Right lobe of liver (tissue), 6 donors: Measurements from ENCODE around the gene MAPK14. TPM values are rescaled to one million over a fixed set of nuclear protein-coding genes. Genes with fewer than 3 reads are reported as not detected.

Experiments used
- ATAC-seq, 4 donors: fragments of 200-7000 bp; cut with Tn5 transposase; one replicate each; pipeline ENCODE4 v1.9.1; 2020; ENCODE audit warnings: mild to moderate bottlenecking in 4 of 4, moderate library complexity in 4 of 4
- DNase-seq, 3 donors: peaks; one replicate each; pipeline ENCODE4 v3.0.0-alpha.2; 2020
- H3K27ac ChIP-seq, 3 donors: fragments of 200-600 bp; one replicate each; pipeline ENCODE4 v1.8.0; 2022
- H3K27me3 ChIP-seq, 2 donors: fragments of 200-600 bp; one replicate each; pipeline ENCODE4 v1.8.0; 2022
- H3K36me3 ChIP-seq, 4 donors: fragments of 200-600 bp; sonication (generic) in 1 of 4; one replicate each; pipeline versions ENCODE4 v1.5.1 to v1.8.0; 2017 to 2022; ENCODE audit warnings: control low read depth in 1 of 4
- H3K4me1 ChIP-seq, 4 donors: fragments of 200-600 bp; sonication (generic) in 1 of 4; one replicate each; pipeline versions ENCODE4 v1.5.1 to v1.8.0; 2017 to 2022; ENCODE audit warnings: control low read depth in 1 of 4
- H3K4me3 ChIP-seq, 3 donors: fragments of 200-600 bp; one replicate each; pipeline ENCODE4 v1.8.0; 2022
- H3K9me3 ChIP-seq, 4 donors: fragments of 200-600 bp; sonication (generic) in 1 of 4; one replicate each; pipeline versions ENCODE4 v1.5.1 to v1.8.0; 2017 to 2022; ENCODE audit warnings: control low read depth in 1 of 4
- POLR2A ChIP-seq: fragments of 450-650 bp; IDR thresholded peaks from one replicate; pipeline ENCODE4 v1.6.1; 2017; ENCODE audit warnings: antibody characterized with exemption, mild to moderate bottlenecking
- WGBS: methylation state at CpG from one replicate; pipeline ENCODE4 v1.1.6; 2018; ENCODE audit warnings: low coverage, low lambda C conversion rate; ENCODE audit not compliant: insufficient coverage; ENCODE audit errors: missing lambda C conversion rate; 5-methylcytosine and 5-hydroxymethylcytosine counted together
- intact Hi-C, 2 donors: fragments of 100-400 bp; cut with DNase I; formaldehyde crosslinking; loops; one replicate each; pipeline versions ENCODE4 v1.11.2 to v1.14.1; 2022
- total RNA-seq, 6 experiments: library from RNA; depleted of rRNA in 2 of 6; stranded (reverse); fragments of >200 nt in 2 of 6; fragmentation: NEBNext Ultra II Directional in 3 of 6; extraction: Animal tissue kit (Norgen Biotek cat#: 25700) in 3 of 6; gene quantifications; one replicate each; pipeline versions ENCODE4 v1.1.0 to v1.2.4, GENCODE V29; 2016 to 2023
- TF ChIP-seq, protein P1 (sequence below), 4 donors: fragments of 200-600 bp in 3 of 4; fragments of 450-650 bp in 1 of 4; IDR thresholded peaks; one replicate each; pipeline versions ENCODE4 v1.5.1 to v1.8.0; 2016 to 2022; ENCODE audit warnings: antibody characterized with exemption in 4 of 4, mild to moderate bottlenecking in 2 of 4
- donor health status: DM: no; HTN: yes; CAD: no.
- donor health status: DM: no; HTN: no; CAD: no.
- donor health status: DM: no; HTN: no; CAD: no.
- donor health status: DM: no; HTN: yes; CAD: no.
- donor health status: DM: no; HTN: yes; CAD: no.

MAPK14 gene
- total RNA-seq, 6 experiments from 2014 or later: 37.9 to 53.3 (median 45.3) TPM

DNA sequence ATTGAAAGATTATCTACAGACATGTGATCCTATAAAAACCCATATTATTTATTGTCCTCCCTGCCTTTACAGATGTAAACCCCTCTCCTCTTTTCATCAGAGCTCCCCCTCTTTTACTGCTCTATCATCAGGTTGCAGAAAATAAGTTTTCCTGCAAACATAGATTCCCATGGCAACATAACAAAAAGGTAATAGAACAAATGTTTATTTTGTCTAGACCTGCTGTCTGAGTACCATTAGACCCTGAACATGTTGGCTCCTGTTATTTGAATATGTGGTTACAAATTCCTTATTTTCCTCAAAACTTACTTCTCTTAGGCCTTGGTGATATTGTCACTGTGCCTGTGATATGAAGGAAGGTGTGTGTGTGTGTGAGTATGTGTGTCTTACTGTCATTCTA, 11.5 kb downstream of the MAPK14 start:
- Histone ChIP-seq H3K4me3 (no peak overlapping the region), H3K4me1 (peaks cover 0 to 42% (median 8%) of the 10 kb centered on the region in 4 donors), H3K27me3 (no peaks in the 10 kb centered on the region), H3K27ac (no peak overlapping the region), H3K36me3 (no peaks in the 10 kb centered on the region), H3K9me3 (no peaks in the 10 kb centered on the region)
- TF ChIP-seq, protein P1, sequence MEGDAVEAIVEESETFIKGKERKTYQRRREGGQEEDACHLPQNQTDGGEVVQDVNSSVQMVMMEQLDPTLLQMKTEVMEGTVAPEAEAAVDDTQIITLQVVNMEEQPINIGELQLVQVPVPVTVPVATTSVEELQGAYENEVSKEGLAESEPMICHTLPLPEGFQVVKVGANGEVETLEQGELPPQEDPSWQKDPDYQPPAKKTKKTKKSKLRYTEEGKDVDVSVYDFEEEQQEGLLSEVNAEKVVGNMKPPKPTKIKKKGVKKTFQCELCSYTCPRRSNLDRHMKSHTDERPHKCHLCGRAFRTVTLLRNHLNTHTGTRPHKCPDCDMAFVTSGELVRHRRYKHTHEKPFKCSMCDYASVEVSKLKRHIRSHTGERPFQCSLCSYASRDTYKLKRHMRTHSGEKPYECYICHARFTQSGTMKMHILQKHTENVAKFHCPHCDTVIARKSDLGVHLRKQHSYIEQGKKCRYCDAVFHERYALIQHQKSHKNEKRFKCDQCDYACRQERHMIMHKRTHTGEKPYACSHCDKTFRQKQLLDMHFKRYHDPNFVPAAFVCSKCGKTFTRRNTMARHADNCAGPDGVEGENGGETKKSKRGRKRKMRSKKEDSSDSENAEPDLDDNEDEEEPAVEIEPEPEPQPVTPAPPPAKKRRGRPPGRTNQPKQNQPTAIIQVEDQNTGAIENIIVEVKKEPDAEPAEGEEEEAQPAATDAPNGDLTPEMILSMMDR (IDR thresholded peaks at IDR 0.05): no peak
- TF ChIP-seq POLR2A: no peak
- ATAC-seq (peak in 1 of 4 donors; percentile 60), DNase-seq (no peak)
- intact Hi-C loops: no loop called here

DNA sequence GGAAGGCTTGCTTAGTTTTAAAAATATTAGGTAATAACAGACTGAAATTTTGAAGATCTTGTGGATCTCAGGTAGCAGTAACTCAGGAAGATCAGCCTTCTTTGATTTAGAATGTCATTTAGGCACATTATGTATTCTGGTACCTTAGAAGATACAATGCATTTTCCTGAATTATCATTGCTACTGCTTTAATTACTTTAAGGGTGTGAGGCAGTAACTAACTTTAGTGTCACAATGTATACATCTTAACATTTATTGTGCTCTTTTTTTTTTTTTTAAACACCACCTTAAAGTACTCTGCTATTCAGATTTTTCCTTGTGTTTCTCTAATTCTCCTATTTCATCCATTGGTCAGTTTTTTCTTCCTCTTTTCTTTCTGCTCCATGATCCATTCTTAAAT, 13.3 kb downstream of the MAPK14 start:
- intact Hi-C loops: no loop called here
- Histone ChIP-seq H3K36me3 (no peaks in the 10 kb centered on the region), H3K27me3 (no peaks in the 10 kb centered on the region), H3K9me3 (no peaks in the 10 kb centered on the region), H3K4me1 (peaks cover 0 to 27% (median 8%) of the 10 kb centered on the region in 4 donors), H3K27ac (no peak overlapping the region), H3K4me3 (no peak overlapping the region)
- no peak for TF ChIP-seq POLR2A
- TF ChIP-seq, protein P1 (IDR thresholded peaks at IDR 0.05): no peak
- no peak for DNase-seq
- ATAC-seq: no peak

DNA sequence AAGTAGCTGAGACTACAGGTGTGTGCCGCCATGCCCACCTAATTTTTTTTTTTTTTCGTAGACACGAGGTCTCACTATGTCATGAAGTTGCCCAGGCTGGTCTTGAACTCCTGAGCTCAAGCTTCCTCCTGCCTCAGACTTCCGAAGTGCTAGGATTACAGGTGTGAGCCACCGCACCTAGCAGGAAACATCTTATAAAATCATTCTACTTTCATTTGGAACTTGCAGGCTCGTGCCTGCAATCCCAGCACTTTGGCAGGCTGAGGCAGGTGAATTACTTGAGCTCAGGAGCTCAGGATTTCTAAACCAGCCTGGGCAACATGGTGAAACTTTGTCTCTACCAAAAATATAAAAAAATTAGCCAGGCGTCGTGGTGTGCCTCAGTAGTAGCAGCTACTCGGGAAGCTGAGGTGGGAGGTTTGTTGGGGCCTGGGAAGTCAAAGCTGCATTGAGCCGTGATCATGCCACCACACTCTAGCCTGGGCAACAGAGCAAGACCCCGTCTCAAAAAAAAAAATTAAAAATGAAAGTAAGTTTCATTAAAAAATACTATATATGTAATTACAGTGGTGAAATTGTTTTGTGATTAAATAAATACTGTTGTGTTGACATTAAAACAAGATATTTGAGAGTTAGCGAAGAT, 15.1 kb downstream of the MAPK14 start:
- Histone ChIP-seq H3K36me3 (no peaks in the 10 kb centered on the region), H3K4me3 (no peak overlapping the region), H3K9me3 (no peaks in the 10 kb centered on the region), H3K27ac (no peak overlapping the region), H3K27me3 (no peaks in the 10 kb centered on the region), H3K4me1 (peaks cover 0 to 18% (median 7%) of the 10 kb centered on the region in 4 donors)
- intact Hi-C loops: no loop called here
- no peak for ATAC-seq
- no peak for DNase-seq
- TF ChIP-seq POLR2A: no peak
- TF ChIP-seq, protein P1 (IDR thresholded peaks at IDR 0.05): no peak
- 89% methylated on average over 8 of the region's 12 CpGs for WGBS

DNA sequence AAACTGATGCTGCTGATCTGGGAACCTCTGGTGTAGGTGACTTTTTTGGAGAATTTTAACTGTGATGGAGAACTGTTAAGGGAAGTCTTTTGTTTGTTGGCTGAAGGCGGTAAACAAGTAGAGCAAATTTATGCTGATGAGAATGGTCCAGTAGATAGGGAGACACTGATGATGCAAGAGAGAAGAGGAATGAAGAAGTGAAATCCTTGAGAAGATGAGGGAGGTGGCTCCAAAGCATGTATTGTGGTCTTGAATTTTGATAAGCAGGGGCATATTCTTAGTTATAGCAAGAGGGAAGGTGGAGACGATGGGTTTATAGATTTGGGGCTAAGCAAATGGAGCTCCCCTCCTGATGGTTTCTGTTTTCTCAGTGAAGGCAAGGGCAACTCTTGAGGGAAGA, 22.0 kb downstream of the MAPK14 start:
- H3K27me3 ChIP-seq: no peaks in the 10 kb centered on the region
- H3K36me3 ChIP-seq: peaks cover 0 to 11% (median 0%) of the 10 kb centered on the region in 4 donors
- no peak for DNase-seq
- no peak overlapping the region for H3K4me3 ChIP-seq
- TF ChIP-seq POLR2A: no peak
- TF ChIP-seq, protein P1 (IDR thresholded peaks at IDR 0.05): no peak
- no peaks in the 10 kb centered on the region for H3K4me1 ChIP-seq
- H3K9me3 ChIP-seq: no peaks in the 10 kb centered on the region
- H3K27ac ChIP-seq: no peak overlapping the region
- WGBS: 78% methylated on average over 2 of the region's 2 CpGs
- intact Hi-C loops: no loop called here
- ATAC-seq: no peak

DNA sequence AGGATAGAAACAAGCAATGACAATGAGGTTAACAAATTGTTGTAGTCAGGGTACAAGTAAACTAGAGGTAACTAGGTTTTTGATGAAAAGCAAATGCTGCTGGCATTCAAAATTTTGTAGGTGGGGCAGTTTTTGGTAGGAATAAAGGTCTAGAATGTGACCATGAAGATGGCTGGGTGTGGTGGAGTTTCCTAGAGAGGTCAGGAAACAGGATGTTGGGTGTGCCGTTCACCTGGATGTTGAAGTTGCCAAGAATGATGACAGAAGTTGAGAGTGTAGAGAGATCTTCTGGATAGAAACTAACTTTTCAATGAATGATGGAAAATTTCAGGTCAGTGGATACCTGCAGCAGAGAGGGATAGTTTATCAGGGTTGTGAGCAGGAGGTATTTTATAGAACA, 22.7 kb downstream of the MAPK14 start:
- Histone ChIP-seq H3K27ac (no peak overlapping the region), H3K27me3 (no peaks in the 10 kb centered on the region), H3K9me3 (no peaks in the 10 kb centered on the region), H3K4me3 (no peak overlapping the region), H3K4me1 (peaks cover 0 to 7% (median 0%) of the 10 kb centered on the region in 4 donors), H3K36me3 (peaks cover 0 to 11% (median 0%) of the 10 kb centered on the region in 4 donors)
- TF ChIP-seq POLR2A: no peak
- TF ChIP-seq, protein P1 (IDR thresholded peaks at IDR 0.05): no peak
- WGBS: 25% methylated on average over 1 of the region's 1 CpG
- ATAC-seq (no peak), DNase-seq (no peak)
- intact Hi-C loops: no loop called here
